Left colon (tissue), 2 donors: ENCODE results near the gene PPIB. TPM values are rescaled to one million over a fixed set of nuclear protein-coding genes. Genes with fewer than 3 reads are reported as not detected.

ENCODE experiments used
- ATAC-seq: fragments of 200-7000 bp; cut with Tn5 transposase; one replicate; pipeline ENCODE4 v1.9.1; 2020; ENCODE audit warnings: mild to moderate bottlenecking, moderate library complexity
- DNase-seq, 2 donors: peaks; one replicate each; pipeline ENCODE4 v3.0.0-alpha.2; 2020
- intact Hi-C, 2 donors: fragments of 100-400 bp; cut with DNase I in 1 of 2; cut with micrococcal nuclease in 1 of 2; formaldehyde crosslinking; loops; one replicate each; pipeline versions ENCODE4 v1.11.2 to v1.14.0; 2022; cut with DNase I, micrococcal nuclease
- long read RNA-seq: library from polyadenylated mRNA; unstranded; transcript quantifications from one replicate; pipeline ENCODE4 v2.0.0, GENCODE V29; 2021
- total RNA-seq, 2 donors: library from RNA; stranded (reverse); fragmentation: NEBNext Ultra II Directional; extraction: Animal tissue kit (Norgen Biotek cat#: 25700); gene quantifications; one replicate each; pipeline ENCODE4 v1.2.1, GENCODE V29; 2021
- donor health status: DM: no; HTN: no; CAD: no.
- donor health status: DM: yes; HTN: yes; CAD: no.

PPIB gene
- 100 to 1,000 TPM; 284 to 324 TPM for total RNA-seq
- long read RNA-seq, transcript PPIB-201 (5 exons, 1,081 nt) = major isoform, 232 of 238 reads
- long read RNA-seq, partial matches to known transcripts = 3 of 238 reads
- long read RNA-seq, other reads (novel, unspliced or antisense) = 3 of 238 reads

GRCh38 chr15:64162869-64163658, at the start of gene PPIB:
Gene PPIB (minus strand): TSS chr15:64163022. CDS start chr15:64162986, 36 bp downstream.
- intact Hi-C loops = no loop called here
- DNase-seq = peak; percentile 98
- peak; percentile 93 for ATAC-seq

GRCh38 chr15:64211696-64212095, 48.9 kb upstream of the PPIB start:
- intact Hi-C loops = no loop called here
- no peak for DNase-seq
- ATAC-seq = no peak

GRCh38 chr15:64210371-64210770, 47.5 kb upstream of the PPIB start:
- intact Hi-C loops = no loop called here
- ATAC-seq = no peak
- DNase-seq = no peak

- DNase-seq (no peak), ATAC-seq (peak; percentile 61)
- intact Hi-C loops = loop anchor here in 1 of 2 donors (10.0 kb wide), 1 partner anchor 145 kb away; the partner anchor contains the start of gene CSNK1G1
Observed at GRCh38 chr15:64209680-64210334, 47.0 kb upstream of the PPIB start.

- intact Hi-C loops = loop anchor here in 1 of 2 donors (10.0 kb wide), 1 partner anchor 150 kb away; the partner anchor contains the start of gene CSNK1G1
- ATAC-seq = no peak
- DNase-seq = no peak
Observed at GRCh38 chr15:64205202-64205601, 42.4 kb upstream of the PPIB start.

GRCh38 chr15:64197425-64197824, 34.6 kb upstream of the PPIB start:
- intact Hi-C loops = no loop called here
- ATAC-seq = no peak
- DNase-seq = no peak

GRCh38 chr15:64193971-64194370, 31.1 kb upstream of the PPIB start:
- intact Hi-C loops = no loop called here
- DNase-seq = no peak

GRCh38 chr15:64191971-64192830, 29.4 kb upstream of the PPIB start:
- intact Hi-C loops = no loop called here
- ATAC-seq (no peak), DNase-seq (no peak)

More at GRCh38 chr15:64193971-64194370, 31.1 kb upstream of the PPIB start:
- ATAC-seq = no peak

GRCh38 chr15:64187396-64188191, 24.8 kb upstream of the PPIB start:
- ATAC-seq (no peak), DNase-seq (no peak)
- intact Hi-C loops = no loop called here

GRCh38 chr15:64185146-64185911, 22.5 kb upstream of the PPIB start:
- no peak for DNase-seq
- no peak for ATAC-seq
- intact Hi-C loops = no loop called here

GRCh38 chr15:64182859-64183370, 20.1 kb upstream of the PPIB start:
- DNase-seq (no peak), ATAC-seq (peak; percentile 88)
- intact Hi-C loops = no loop called here

GRCh38 chr15:64180235-64180824, 17.5 kb upstream of the PPIB start:
- intact Hi-C loops = no loop called here
- ATAC-seq = no peak
- no peak for DNase-seq

- no peak for DNase-seq
- intact Hi-C loops = no loop called here
- no peak for ATAC-seq
Observed at GRCh38 chr15:64166102-64166890, 3.5 kb upstream of the PPIB start.

GRCh38 chr15:64164436-64164835, 1.6 kb upstream of the PPIB start:
- DNase-seq (no peak), ATAC-seq (no peak)
- intact Hi-C loops = no loop called here

GRCh38 chr15:64163659-64164362, 989 bp upstream of the PPIB start:
- intact Hi-C loops = no loop called here
- DNase-seq (peak in 1 of 2 donors; percentile 48), ATAC-seq (peak; percentile 0)

- intact Hi-C loops = no loop called here
- DNase-seq = no peak
- ATAC-seq = peak; percentile 52
Observed at GRCh38 chr15:64162478-64162868, 349 bp downstream of the PPIB start.
